B cell (primary cell): ENCODE data around the gene HERC4. TPM values are rescaled to one million over a fixed set of nuclear protein-coding genes. Genes with fewer than 3 reads are reported as not detected.

Experiments used
- ATAC-seq: fragments of 200-7000 bp; cut with Tn5 transposase; one replicate; pipeline ENCODE4 v1.10.0; 2021; ENCODE audit warnings: low read depth, mild to moderate bottlenecking, moderate number of reproducible peaks, moderate library complexity
- CTCF ChIA-PET: fragments of 350-600 bp; sonication (Branson Sonifier 250); formaldehyde crosslinking; loops from one replicate; lab custom pipeline; 2021; ENCODE audit warnings: antibody characterized with exemption, inconsistent platforms; lab: Charles Lee
- POLR2A ChIA-PET: fragments of 350-600 bp; sonication (Branson Sonifier 250); formaldehyde crosslinking; loops from one replicate; lab custom pipeline; 2021; ENCODE audit warnings: antibody characterized with exemption; lab: Charles Lee
- DNase-seq: peaks from one replicate; pipeline ENCODE4 v3.0.0; 2013
- H2AFZ ChIP-seq: 2 replicates; pipeline ENCODE4 v1.6.1; 2012; ENCODE audit warnings: mild to moderate bottlenecking, low read depth, low read length; ENCODE audit not compliant: insufficient read depth, poor library complexity, severe bottlenecking
- H3K27ac ChIP-seq, 2 donors: 1 replicate in 1 of 2; 2 replicates in 1 of 2; pipeline ENCODE4 v1.5.1; 2012 to 2013; ENCODE audit warnings: low read length in 2 of 2, mild to moderate bottlenecking in 2 of 2, moderate library complexity in 1 of 2
- H3K27me3 ChIP-seq, 4 experiments: fragments of 200-600 bp in 1 of 4; sonication (generic) in 1 of 4; replicated peaks in 1 of 4; 1 replicate in 2 of 4; 2 replicates in 2 of 4; pipeline versions ENCODE4 v1.6.1 to v1.7.0; 2013 to 2016; ENCODE audit warnings: low read length in 3 of 4, mild to moderate bottlenecking in 2 of 4, mixed read lengths in 1 of 4, moderate library complexity in 1 of 4; ENCODE audit not compliant: insufficient read depth in 4 of 4, control insufficient read depth in 3 of 4; ENCODE audit errors: control extremely low read depth in 1 of 4
- H3K36me3 ChIP-seq, 2 experiments: replicated peaks in 1 of 2; 1 replicate in 1 of 2; 2 replicates in 1 of 2; pipeline versions ENCODE4 v1.6.1 to v1.7.1; 2013; ENCODE audit warnings: low read length in 1 of 2; ENCODE audit not compliant: insufficient read depth in 2 of 2, control insufficient read depth in 1 of 2; ENCODE audit errors: control extremely low read depth in 1 of 2, extremely low read depth in 1 of 2
- H3K4me1 ChIP-seq, 2 donors: fragments of 200-600 bp in 1 of 2; sonication (generic) in 1 of 2; 1 replicate in 1 of 2; 2 replicates in 1 of 2; pipeline versions ENCODE4 v1.5.1 to v1.6.1; 2013 to 2017; ENCODE audit warnings: low read length in 2 of 2; ENCODE audit not compliant: control insufficient read depth in 2 of 2, insufficient read depth in 2 of 2
- H3K4me2 ChIP-seq: replicated peaks from 2 replicates; pipeline ENCODE3; 2012; ENCODE audit warnings: mild to moderate bottlenecking, low read depth, low read length; ENCODE audit not compliant: poor library complexity, severe bottlenecking
- H3K4me3 ChIP-seq, 5 experiments: fragments of 200-600 bp in 1 of 5; sonication (generic) in 1 of 5; 1 replicate in 3 of 5; 2 replicates in 2 of 5; pipeline versions ENCODE4 v1.5.1 to v1.7.0; 2011 to 2016; ENCODE audit warnings: low read length in 4 of 5, mild to moderate bottlenecking in 4 of 5, low read depth in 2 of 5, control low read depth in 1 of 5, moderate library complexity in 1 of 5; ENCODE audit not compliant: insufficient read depth in 1 of 5; ENCODE audit errors: control extremely low read depth in 1 of 5, extremely low read depth in 1 of 5
- H3K79me2 ChIP-seq: fragments of 200-600 bp; sonication (generic); one replicate; pipeline ENCODE4 v1.6.0; 2016; ENCODE audit warnings: low read length; ENCODE audit not compliant: control insufficient read depth, insufficient read depth
- H3K9ac ChIP-seq: fragments of 200-600 bp; sonication (generic); 2 replicates; pipeline ENCODE4 v1.6.1; 2017; ENCODE audit warnings: mild to moderate bottlenecking, low read length, moderate library complexity
- H3K9me3 ChIP-seq, 3 donors: one replicate each; pipeline versions ENCODE4 v1.6.1 to v1.7.1; 2013; ENCODE audit warnings: low read length in 2 of 3; ENCODE audit not compliant: control insufficient read depth in 2 of 3, insufficient read depth in 1 of 3; ENCODE audit errors: control extremely low read depth in 1 of 3
- H4K20me1 ChIP-seq: 2 replicates; pipeline ENCODE4 v1.6.0; 2012; ENCODE audit warnings: mild to moderate bottlenecking, low read length; ENCODE audit not compliant: insufficient read depth, control insufficient read depth, poor library complexity, severe bottlenecking
- H3K27ac Mint-ChIP-seq: one replicate; pipeline ENCODE4 v1.8.0; 2021; ENCODE audit warnings: mixed read lengths
- H3K27me3 Mint-ChIP-seq: one replicate; pipeline ENCODE4 v1.8.0; 2021; ENCODE audit warnings: mixed read lengths
- H3K4me1 Mint-ChIP-seq: one replicate; pipeline ENCODE4 v1.8.0; 2021; ENCODE audit warnings: mixed read lengths
- H3K4me3 Mint-ChIP-seq: one replicate; pipeline ENCODE4 v1.8.0; 2021; ENCODE audit warnings: mixed read lengths
- H3K9me3 Mint-ChIP-seq: one replicate; pipeline ENCODE4 v1.8.0; 2022; ENCODE audit warnings: mixed read lengths; ENCODE audit not compliant: insufficient read depth
- CTCF ChIP-seq: fragments of 200-600 bp; IDR thresholded peaks from one replicate; pipeline ENCODE4 v1.8.0; 2022; ENCODE audit warnings: antibody characterized with exemption, mild to moderate bottlenecking
- EZH2 ChIP-seq: IDR thresholded peaks from 2 replicates; pipeline ENCODE4 v1.6.1; 2012; ENCODE audit warnings: borderline replicate concordance, low read depth, mild to moderate bottlenecking, moderate library complexity, low read length; ENCODE audit not compliant: insufficient read depth, poor library complexity, severe bottlenecking
- WGBS: methylation state at CpG from one replicate; pipeline ENCODE4 v1.1.5; 2013; ENCODE audit warnings: missing lambda C conversion rate; ENCODE audit not compliant: insufficient coverage; 5-methylcytosine and 5-hydroxymethylcytosine counted together
- intact Hi-C: fragments of 100-400 bp; cut with micrococcal nuclease; formaldehyde crosslinking; loops from one replicate; pipeline ENCODE4 v1.10.0; 2022
- polyA plus RNA-seq: library from polyadenylated mRNA; depleted of rRNA; stranded (reverse); fragments of >200 nt; gene quantifications from 2 replicates; pipeline ENCODE4 v1.2.3, GENCODE V29; 2012
- total RNA-seq, 2 donors: library from RNA; stranded (reverse); fragments of 120-200 nt in 1 of 2; gene quantifications; 1 replicate in 1 of 2; 2 replicates in 1 of 2; pipeline versions ENCODE4 v1.2.3 to v1.2.4, GENCODE V29; 2013 to 2022

Gene HERC4
- total and polyA plus RNA-seq, 2 donors (not counting 1 experiment from before 2014, with no cell fraction given): 18.2 to 118 TPM

GRCh38 chr10:68092512-68092911 lies 17.4 kb upstream of the HERC4 start:
- Mint-ChIP-seq H3K9me3 (peaks cover 2% of the 10 kb centered on the region), H3K4me3 (no peak overlapping the region), H3K27me3 (peaks cover 3% of the 10 kb centered on the region), H3K27ac (no peak overlapping the region), H3K4me1 (peaks cover 6% of the 10 kb centered on the region)
- Histone ChIP-seq H3K4me3 (no peak overlapping the region), H3K36me3 (no peaks in the 10 kb centered on the region), H3K4me1 (peaks cover 4 to 6% of the 10 kb centered on the region in 2 donors), H3K79me2 (no peaks in the 10 kb centered on the region), H4K20me1 (no peaks in the 10 kb centered on the region), H3K27ac (no peak overlapping the region), H3K9ac (no peak overlapping the region), H2AFZ (no peak overlapping the region), H3K4me2 (no peak overlapping the region), H3K27me3 (no peaks in the 10 kb centered on the region), H3K9me3 (peaks cover 0 to 16% (median 13%) of the 10 kb centered on the region in 3 donors)
- ChIA-PET POLR2A (no interaction called here), CTCF (no interaction called here)
- ATAC-seq: no peak
- DNase-seq: no peak
- TF ChIP-seq CTCF: no peak
- no peak for TF ChIP-seq EZH2
- intact Hi-C loops: no loop called here
- WGBS: no CpG with 5 or more reads among the region's 2 CpGs

- ChIA-PET POLR2A (no interaction called here), CTCF (no interaction called here)
- no CpG with 5 or more reads among the region's 4 CpGs for WGBS
- Histone ChIP-seq H3K27me3 (peaks cover 0 to 2% (median 0%) of the 10 kb centered on the region in 4 experiments), H3K4me2 (no peak overlapping the region), H3K36me3 (no peaks in the 10 kb centered on the region), H3K79me2 (no peaks in the 10 kb centered on the region), H3K9ac (no peak overlapping the region), H3K27ac (no peak overlapping the region), H3K4me3 (no peak overlapping the region), H3K9me3 (peaks cover 0 to 16% (median 13%) of the 10 kb centered on the region in 3 donors), H4K20me1 (no peaks in the 10 kb centered on the region), H3K4me1 (peaks cover 4 to 6% of the 10 kb centered on the region in 2 donors), H2AFZ (no peak overlapping the region)
- intact Hi-C loops: no loop called here
- peaks cover 3% of the 10 kb centered on the region for H3K27me3 Mint-ChIP-seq
- ATAC-seq (no peak), DNase-seq (no peak)
- H3K9me3 Mint-ChIP-seq: peaks cover 2% of the 10 kb centered on the region
- TF ChIP-seq CTCF: no peak
- no peak for TF ChIP-seq EZH2
- no peak overlapping the region for H3K4me3 Mint-ChIP-seq
- peaks cover 6% of the 10 kb centered on the region for H3K4me1 Mint-ChIP-seq
- H3K27ac Mint-ChIP-seq: no peak overlapping the region
These were observed 15.5 kb upstream of the HERC4 start for GRCh38 chr10:68090586-68090985.
